HG02610 (cell line): ENCODE measurements around the gene TEP1.
"Not testable (repeated sequence)": the region's sequence is repeated elsewhere in the genome, so short reads cannot be mapped to it uniquely, and the experiment has no call there.

Source experiments
- ATAC-seq: cut with Tn5 transposase; IDR thresholded peaks from one replicate; pipeline ENCODE4 v1.9.1; 2021; ENCODE audit warnings: mild to moderate bottlenecking, moderate library complexity; ENCODE audit not compliant: unreplicated experiment

The TEP1 gene

GRCh38 chr14:20345366-20345765 lies 67.9 kb downstream of the TEP1 start:
- ATAC-seq = no peak

DNA sequence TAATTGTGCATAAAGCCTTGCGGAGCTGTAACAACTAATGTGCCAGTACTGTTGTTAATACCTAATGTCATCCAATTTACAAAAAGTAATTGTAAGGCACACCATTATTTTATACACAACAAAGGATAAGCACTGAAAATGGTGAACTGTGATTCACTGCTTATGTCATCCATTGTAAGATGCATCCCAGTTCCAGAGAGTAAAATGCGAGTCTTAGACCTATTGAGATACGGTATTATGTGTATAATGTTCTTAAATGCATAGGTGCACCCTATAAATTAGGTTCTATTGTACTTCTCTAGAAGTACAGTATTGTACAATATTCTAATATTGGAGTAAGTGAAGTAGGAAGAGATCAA lies 69.5 kb downstream of the TEP1 start:
- ATAC-seq = no peak

DNA sequence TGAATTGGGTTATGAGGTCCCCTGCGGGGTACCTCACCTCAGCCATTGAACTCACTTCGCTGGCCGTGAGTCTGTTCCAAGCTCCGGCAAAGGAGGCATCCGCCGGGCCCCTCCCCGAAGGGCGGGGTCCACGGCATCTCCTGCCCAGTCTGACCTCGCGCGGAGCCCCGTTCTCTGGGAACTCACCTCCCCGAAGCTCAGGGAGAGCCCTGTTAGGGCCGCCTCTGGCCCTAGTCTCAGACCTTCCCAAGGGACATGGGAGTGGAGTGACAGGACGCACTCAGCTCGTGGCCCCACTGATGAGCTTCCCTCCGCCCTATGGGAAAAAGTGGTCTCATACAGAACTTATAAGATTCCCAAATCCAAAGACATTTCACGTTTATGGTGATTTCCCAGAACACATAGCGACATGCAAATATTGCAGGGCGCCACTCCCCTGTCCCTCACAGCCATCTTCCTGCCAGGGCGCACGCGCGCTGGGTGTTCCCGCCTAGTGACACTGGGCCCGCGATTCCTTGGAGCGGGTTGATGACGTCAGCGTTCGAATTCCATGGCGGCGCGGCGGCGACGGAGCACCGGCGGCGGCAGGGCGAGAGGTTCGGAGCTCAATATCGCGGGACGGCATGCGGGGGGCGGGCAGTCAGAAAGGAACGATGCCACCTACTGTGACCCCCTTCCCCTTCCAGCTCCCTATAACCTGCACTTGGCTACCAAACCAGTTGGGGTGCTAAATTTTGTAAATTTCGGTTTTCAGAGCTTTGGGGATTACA lies 70.0 kb downstream of the TEP1 start, which contains the start of gene PARP2:
PARP2 (plus strand) TSS at position 544 of the 770 bp plus-strand sequence; CDS start at position 551, 7 bp downstream.
- peak; percentile 96 for ATAC-seq

- no peak for ATAC-seq
These were observed 71.7 kb downstream of the TEP1 start for GRCh38 chr14:20341646-20342045.

GRCh38 chr14:20341032-20341431 lies 72.3 kb downstream of the TEP1 start:
- not testable (repeated sequence) for ATAC-seq

- ATAC-seq = no peak
These were observed 79.3 kb downstream of the TEP1 start for GRCh38 chr14:20334017-20334416.

GRCh38 chr14:20333494-20333841 lies 79.8 kb downstream of the TEP1 start:
- ATAC-seq = no peak

- ATAC-seq = peak; percentile 100
These were observed 80.4 kb downstream of the TEP1 start, which contains the start of gene CCNB1IP1 for GRCh38 chr14:20332788-20333493. Gene CCNB1IP1 (minus strand): TSS chr14:20333279. CDS start chr14:20316523, 16,756 bp downstream.

DNA sequence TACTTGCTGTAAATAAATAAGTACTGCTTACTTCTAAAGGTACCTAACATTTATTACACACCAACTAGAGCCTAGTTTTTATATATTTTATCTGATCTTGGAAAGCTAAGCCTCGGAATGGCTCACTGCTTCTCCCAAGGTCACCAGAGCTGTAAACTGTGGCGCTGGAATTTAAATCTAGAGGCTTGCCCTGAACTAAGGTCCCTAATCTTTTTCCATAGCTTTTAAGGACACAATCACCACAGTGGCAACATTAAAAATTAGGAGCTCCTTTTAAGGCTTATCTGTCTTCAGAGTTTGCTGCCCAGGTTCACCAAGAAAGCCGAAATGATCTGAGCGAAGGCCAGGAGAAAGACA lies 80.9 kb downstream of the TEP1 start:
- no peak for ATAC-seq

GRCh38 chr14:20331053-20331613 lies 82.2 kb downstream of the TEP1 start:
- ATAC-seq = no peak

DNA sequence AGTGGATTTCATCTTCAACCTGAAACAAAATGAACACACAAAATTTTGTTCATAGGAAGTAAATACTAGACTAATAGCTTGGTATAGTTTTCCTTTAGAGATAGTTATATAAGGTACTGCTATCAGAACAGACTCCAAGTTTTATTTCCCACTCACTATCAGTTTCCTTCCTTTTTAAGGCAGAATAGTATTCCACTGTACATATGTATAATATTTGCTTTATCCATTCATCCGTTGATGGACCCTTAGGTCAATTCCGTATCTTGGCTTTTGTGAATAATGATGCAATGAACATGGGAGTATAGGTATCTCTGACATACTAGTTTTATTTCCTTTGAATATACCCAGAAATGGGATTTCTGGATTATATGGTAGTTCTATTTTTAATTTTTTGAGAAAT lies 83.9 kb downstream of the TEP1 start:
- ATAC-seq = no peak

- no peak for ATAC-seq
These were observed 84.6 kb downstream of the TEP1 start for GRCh38 chr14:20328705-20329104.

- no peak for ATAC-seq
These were observed 86.1 kb downstream of the TEP1 start for GRCh38 chr14:20327005-20327869.

GRCh38 chr14:20317720-20318119 lies 95.6 kb downstream of the TEP1 start:
- no peak for ATAC-seq
